Hepatocyte (in vitro differentiated cells): ENCODE data around the gene DNAJC5G. TPM values are rescaled to one million over a fixed set of nuclear protein-coding genes. Genes with fewer than 3 reads are reported as not detected.

ENCODE experiments used
- DNase-seq: peaks from one replicate; pipeline ENCODE4 v3.0.0-alpha.2; 2016; ENCODE audit warnings: low spot score
- H2AFZ ChIP-seq: fragments of 200-600 bp; sonication (generic); 2 replicates; pipeline ENCODE4 v1.6.0; 2016; ENCODE audit warnings: antibody characterized with exemption, mild to moderate bottlenecking
- H3K27ac ChIP-seq: fragments of 200-600 bp; sonication (generic); 2 replicates; pipeline ENCODE4 v1.5.1; 2016; ENCODE audit warnings: mild to moderate bottlenecking
- H3K27me3 ChIP-seq: fragments of 200-600 bp; sonication (generic); 2 replicates; pipeline ENCODE4 v1.6.1; 2016
- H3K36me3 ChIP-seq: fragments of 200-600 bp; sonication (generic); replicated peaks from 2 replicates; pipeline ENCODE4 v1.5.1; 2016; ENCODE audit warnings: low read depth; ENCODE audit not compliant: insufficient read depth
- H3K4me1 ChIP-seq: fragments of 200-600 bp; sonication (generic); 2 replicates; pipeline ENCODE4 v1.5.1; 2016; ENCODE audit warnings: mild to moderate bottlenecking, moderate library complexity; ENCODE audit not compliant: insufficient read depth
- H3K4me2 ChIP-seq: fragments of 200-600 bp; sonication (generic); 2 replicates; pipeline ENCODE4 v1.6.0; 2016
- H3K4me3 ChIP-seq: fragments of 200-600 bp; sonication (generic); 2 replicates; pipeline ENCODE4 v1.5.1; 2016; ENCODE audit warnings: mild to moderate bottlenecking
- H3K79me2 ChIP-seq: fragments of 200-600 bp; sonication (generic); 2 replicates; pipeline ENCODE4 v1.6.0; 2017; ENCODE audit warnings: mild to moderate bottlenecking
- H3K9me2 ChIP-seq: fragments of 200-600 bp; sonication (generic); replicated peaks from 2 replicates; pipeline ENCODE4 v1.6.0; 2017; ENCODE audit warnings: mild to moderate bottlenecking; ENCODE audit not compliant: insufficient read depth
- H3K9me3 ChIP-seq: fragments of 200-600 bp; sonication (generic); 2 replicates; pipeline ENCODE4 v1.5.1; 2016; ENCODE audit warnings: low read depth, mild to moderate bottlenecking
- H4K20me1 ChIP-seq: fragments of 200-600 bp; sonication (generic); 2 replicates; pipeline ENCODE4 v1.6.0; 2016; ENCODE audit warnings: mild to moderate bottlenecking; ENCODE audit not compliant: insufficient read depth, poor library complexity, severe bottlenecking
- EZH2 ChIP-seq: fragments of 200-600 bp; sonication (generic); IDR thresholded peaks from 2 replicates; pipeline ENCODE4 v1.6.1; 2016; ENCODE audit warnings: antibody characterized with exemption, mild to moderate bottlenecking, borderline replicate concordance
- EZH2phosphoT487 ChIP-seq: fragments of 200-600 bp; sonication (generic); IDR thresholded peaks from one replicate; pipeline ENCODE4 v1.6.1; 2018; ENCODE audit warnings: antibody characterized with exemption, mild to moderate bottlenecking, low read depth, moderate library complexity; ENCODE audit not compliant: unreplicated experiment, severe bottlenecking
- WGBS: methylation state at CpG from one replicate; pipeline ENCODE4 v1.1.6; 2016; ENCODE audit warnings: low lambda C conversion rate; ENCODE audit errors: missing lambda C conversion rate; 5-methylcytosine and 5-hydroxymethylcytosine counted together
- polyA plus RNA-seq: library from polyadenylated mRNA; unstranded; fragments of >200 nt; fragmentation: Nextera tagmentation; extraction: Ambion mirVana; gene quantifications from 2 replicates; pipeline ENCODE4 v1.2.1, GENCODE V29; 2016
- total RNA-seq: library from RNA; depleted of rRNA; stranded (reverse); fragments of >200 nt; gene quantifications from 2 replicates; pipeline ENCODE4 v1.2.3, GENCODE V29; 2014
- TF ChIP-seq, protein P1 (sequence below): fragments of 200-600 bp; sonication (generic); IDR thresholded peaks from 2 replicates; pipeline ENCODE4 v1.5.1; 2016; ENCODE audit warnings: antibody characterized with exemption, mild to moderate bottlenecking; ENCODE audit not compliant: poor library complexity

Gene DNAJC5G
- total and polyA plus RNA-seq, 2 experiments from 2014 or later, result not detected

DNA sequence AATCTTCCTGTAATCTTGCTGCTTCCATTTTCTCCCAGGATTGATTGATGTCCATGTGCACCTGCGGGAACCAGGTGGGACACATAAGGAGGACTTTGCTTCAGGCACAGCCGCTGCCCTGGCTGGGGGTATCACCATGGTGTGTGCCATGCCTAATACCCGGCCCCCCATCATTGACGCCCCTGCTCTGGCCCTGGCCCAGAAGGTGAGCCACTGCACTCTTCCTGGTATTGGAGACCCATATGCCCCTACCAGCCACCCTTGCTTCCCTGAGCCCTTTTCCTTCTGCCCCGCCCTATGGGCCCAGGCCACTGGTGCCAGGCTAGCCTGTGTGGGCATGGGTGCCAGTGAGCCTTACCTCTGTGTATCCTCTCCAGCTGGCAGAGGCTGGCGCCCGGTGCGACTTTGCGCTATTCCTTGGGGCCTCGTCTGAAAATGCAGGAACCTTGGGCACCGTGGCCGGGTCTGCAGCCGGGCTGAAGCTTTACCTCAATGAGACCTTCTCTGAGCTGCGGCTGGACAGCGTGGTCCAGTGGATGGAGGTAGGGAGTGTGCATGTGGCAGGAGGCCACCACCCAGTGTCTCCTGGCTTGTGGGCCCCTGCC, 37.8 kb upstream of the DNAJC5G start:
- 96% methylated on average over 15 of the region's 15 CpGs for WGBS
- H3K36me3 ChIP-seq, result no peaks in the 10 kb centered on the region
- no peaks in the 10 kb centered on the region for H3K4me1 ChIP-seq

DNA sequence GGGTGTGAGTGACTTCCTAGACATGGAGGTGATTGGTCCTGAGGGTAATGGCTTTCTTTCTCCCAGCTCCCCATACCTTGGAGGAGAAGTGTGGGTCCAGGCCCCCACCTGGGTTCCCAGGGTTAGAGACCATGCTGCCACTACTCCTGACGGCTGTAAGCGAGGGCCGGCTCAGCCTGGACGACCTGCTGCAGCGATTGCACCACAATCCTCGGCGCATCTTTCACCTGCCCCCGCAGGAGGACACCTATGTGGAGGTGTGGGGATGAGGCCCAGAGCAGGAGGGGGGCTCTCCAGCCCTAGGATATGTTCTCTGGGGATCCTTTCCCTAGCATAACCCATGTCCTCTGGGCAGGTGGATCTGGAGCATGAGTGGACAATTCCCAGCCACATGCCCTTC, 36.3 kb upstream of the DNAJC5G start:
- no peak overlapping the region for H3K27ac ChIP-seq
- WGBS, result 96% methylated on average over 8 of the region's 8 CpGs
- H4K20me1 ChIP-seq, result no peaks in the 10 kb centered on the region
- H3K4me2 ChIP-seq, result no peak overlapping the region
- no peaks in the 10 kb centered on the region for H3K79me2 ChIP-seq
- H3K36me3 ChIP-seq, result no peaks in the 10 kb centered on the region
- TF ChIP-seq, protein P1, sequence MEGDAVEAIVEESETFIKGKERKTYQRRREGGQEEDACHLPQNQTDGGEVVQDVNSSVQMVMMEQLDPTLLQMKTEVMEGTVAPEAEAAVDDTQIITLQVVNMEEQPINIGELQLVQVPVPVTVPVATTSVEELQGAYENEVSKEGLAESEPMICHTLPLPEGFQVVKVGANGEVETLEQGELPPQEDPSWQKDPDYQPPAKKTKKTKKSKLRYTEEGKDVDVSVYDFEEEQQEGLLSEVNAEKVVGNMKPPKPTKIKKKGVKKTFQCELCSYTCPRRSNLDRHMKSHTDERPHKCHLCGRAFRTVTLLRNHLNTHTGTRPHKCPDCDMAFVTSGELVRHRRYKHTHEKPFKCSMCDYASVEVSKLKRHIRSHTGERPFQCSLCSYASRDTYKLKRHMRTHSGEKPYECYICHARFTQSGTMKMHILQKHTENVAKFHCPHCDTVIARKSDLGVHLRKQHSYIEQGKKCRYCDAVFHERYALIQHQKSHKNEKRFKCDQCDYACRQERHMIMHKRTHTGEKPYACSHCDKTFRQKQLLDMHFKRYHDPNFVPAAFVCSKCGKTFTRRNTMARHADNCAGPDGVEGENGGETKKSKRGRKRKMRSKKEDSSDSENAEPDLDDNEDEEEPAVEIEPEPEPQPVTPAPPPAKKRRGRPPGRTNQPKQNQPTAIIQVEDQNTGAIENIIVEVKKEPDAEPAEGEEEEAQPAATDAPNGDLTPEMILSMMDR, result no peak
- no peak for TF ChIP-seq EZH2phosphoT487
- no peak for TF ChIP-seq EZH2
- H3K9me2 ChIP-seq, result no peaks in the 10 kb centered on the region
- no peak overlapping the region for H2AFZ ChIP-seq
- no peaks in the 10 kb centered on the region for H3K27me3 ChIP-seq
- no peak for DNase-seq
- H3K4me1 ChIP-seq, result no peaks in the 10 kb centered on the region
- no peak overlapping the region for H3K4me3 ChIP-seq
- H3K9me3 ChIP-seq, result no peaks in the 10 kb centered on the region

More for the DNA sequence above, 37.8 kb upstream of the DNAJC5G start:
- no peak for DNase-seq
- no peak overlapping the region for H3K27ac ChIP-seq
- no peaks in the 10 kb centered on the region for H4K20me1 ChIP-seq
- H3K9me2 ChIP-seq, result no peaks in the 10 kb centered on the region
- no peak overlapping the region for H2AFZ ChIP-seq
- no peak overlapping the region for H3K4me3 ChIP-seq
- H3K4me2 ChIP-seq, result no peak overlapping the region
- H3K27me3 ChIP-seq, result no peaks in the 10 kb centered on the region
- no peaks in the 10 kb centered on the region for H3K79me2 ChIP-seq
- TF ChIP-seq EZH2phosphoT487, result no peak
- no peak for TF ChIP-seq EZH2
- TF ChIP-seq, protein P1, result no peak
- H3K9me3 ChIP-seq, result no peaks in the 10 kb centered on the region

DNA sequence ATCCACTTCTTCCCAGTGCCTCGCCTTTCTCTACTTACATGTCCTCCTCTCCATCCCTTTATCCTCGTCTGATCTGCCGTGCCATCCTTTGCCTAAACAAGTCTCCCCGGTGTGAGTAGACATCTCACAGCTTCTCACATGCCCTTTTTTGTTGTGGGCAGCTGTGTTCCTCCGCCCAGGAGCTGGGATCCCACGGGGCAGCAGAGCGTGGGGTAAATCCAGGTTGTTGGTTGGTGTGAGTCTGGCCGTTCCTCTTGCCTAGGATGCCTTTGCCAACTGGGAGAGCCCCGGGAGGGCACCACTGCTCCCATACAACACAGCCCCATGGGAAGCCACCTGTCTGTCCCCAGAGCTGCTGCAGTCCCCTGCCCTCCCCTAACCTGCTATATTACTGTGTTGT, 34.8 kb upstream of the DNAJC5G start:
- Histone ChIP-seq H3K36me3 (no peaks in the 10 kb centered on the region), H3K9me2 (no peaks in the 10 kb centered on the region)
- 99% methylated on average over 9 of the region's 9 CpGs for WGBS

More for the DNA sequence above, 34.8 kb upstream of the DNAJC5G start:
- Histone ChIP-seq H3K27ac (no peak overlapping the region), H3K27me3 (no peaks in the 10 kb centered on the region), H4K20me1 (no peaks in the 10 kb centered on the region), H3K9me3 (no peaks in the 10 kb centered on the region), H3K79me2 (no peaks in the 10 kb centered on the region), H3K4me2 (no peak overlapping the region), H3K4me3 (no peak overlapping the region), H2AFZ (no peak overlapping the region), H3K4me1 (no peaks in the 10 kb centered on the region)
- no peak for DNase-seq
- no peak for TF ChIP-seq EZH2phosphoT487
- TF ChIP-seq EZH2, result no peak
- TF ChIP-seq, protein P1, result no peak
